SW 1271 (cell line): ENCODE data around the gene RASA3.

Source experiments
- DNase-seq, 2 experiments: peaks; one replicate each; lab custom pipeline; 2025; lab: John Stamatoyannopoulos, UW

The RASA3 gene

GRCh38 chr13:114067381-114067885 is 65.0 kb downstream of the RASA3 start:
- no peak for DNase-seq

DNA sequence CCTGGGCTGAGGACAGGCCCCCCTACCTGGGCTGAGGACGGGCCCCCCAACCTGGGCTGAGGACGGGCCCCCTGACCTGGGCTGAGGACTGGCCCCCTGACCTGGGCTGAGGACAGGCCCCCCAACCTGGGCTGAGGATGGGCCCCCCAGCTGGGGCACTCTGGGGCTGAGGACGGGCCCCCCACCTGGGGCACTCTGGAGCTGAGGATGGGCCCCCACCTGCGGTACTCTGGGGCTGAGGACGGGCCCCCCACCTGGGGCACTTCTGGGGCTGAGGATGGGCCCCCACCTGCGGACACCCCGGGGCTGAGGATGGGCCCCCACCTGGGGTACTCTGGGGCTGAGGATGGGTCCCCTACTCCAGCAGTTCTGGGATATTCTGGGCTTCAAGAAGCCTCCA is 65.5 kb downstream of the RASA3 start:
- DNase-seq: no peak

- no peak for DNase-seq
These were observed 66.3 kb downstream of the RASA3 start for GRCh38 chr13:114065926-114066774.

DNA sequence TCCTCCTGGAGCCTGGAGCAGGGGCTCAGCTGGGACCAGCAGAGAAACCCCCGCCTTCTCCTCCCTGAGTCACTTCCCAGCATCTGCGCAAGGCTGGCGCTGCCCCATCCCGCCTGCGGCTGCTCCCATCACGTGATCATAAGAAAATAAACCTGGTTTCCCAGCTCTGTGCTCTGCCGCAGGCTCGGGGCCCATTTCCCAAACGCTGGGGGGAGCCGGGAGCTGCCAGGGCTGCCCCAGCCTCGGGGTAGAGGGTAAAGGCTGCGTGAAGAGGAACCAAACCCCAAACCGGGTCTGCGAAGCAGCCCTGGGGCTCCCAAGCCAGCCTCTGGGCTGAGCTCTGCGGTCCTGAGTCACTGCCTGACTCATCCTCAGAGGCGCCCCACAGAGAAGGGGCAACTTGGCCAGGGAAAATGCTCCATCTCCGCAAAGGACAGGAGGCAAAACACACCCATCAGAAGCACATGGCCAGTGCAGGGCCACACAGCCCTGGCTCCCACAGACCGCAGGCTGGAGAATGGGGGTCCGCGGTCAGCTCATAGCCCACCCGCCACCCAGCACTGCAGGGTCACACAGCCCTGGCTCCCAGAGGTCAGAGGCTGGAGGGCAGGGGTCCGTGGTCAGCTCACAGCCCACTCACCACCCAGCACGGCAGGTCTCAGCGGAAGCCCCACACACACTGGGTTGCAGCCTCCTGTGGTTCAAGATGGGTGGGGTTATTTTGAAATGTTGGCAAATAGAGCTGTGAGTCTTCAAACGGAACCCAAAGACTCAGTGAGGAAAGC is 67.1 kb downstream of the RASA3 start:
- DNase-seq: peak; percentile 61 to 84

GRCh38 chr13:114064450-114065140 is 67.8 kb downstream of the RASA3 start:
- DNase-seq: peak in 1 of 2 experiments; percentile 4

- peak in 1 of 2 experiments; percentile 2 for DNase-seq
These were observed 68.6 kb downstream of the RASA3 start for GRCh38 chr13:114063545-114064449.

DNA sequence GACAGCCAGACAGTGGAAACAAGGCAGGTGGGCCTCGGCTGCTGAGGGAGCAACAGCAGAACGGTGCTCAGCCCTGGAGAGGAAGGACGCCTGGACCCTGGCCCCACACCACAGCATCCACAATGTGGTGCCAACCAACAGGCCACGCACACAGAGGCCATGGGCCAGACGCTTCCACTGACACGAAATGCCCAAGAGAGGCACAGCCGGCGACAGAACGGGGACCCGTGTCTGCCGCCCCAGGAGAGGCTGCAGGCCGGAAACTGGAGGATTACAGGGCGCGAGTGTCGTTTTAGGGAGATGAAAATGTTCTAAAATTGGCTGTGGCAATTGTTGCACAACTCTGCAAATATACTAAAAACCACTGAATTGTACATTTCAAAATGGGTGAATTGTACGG is 69.7 kb downstream of the RASA3 start:
- DNase-seq: no peak

DNA sequence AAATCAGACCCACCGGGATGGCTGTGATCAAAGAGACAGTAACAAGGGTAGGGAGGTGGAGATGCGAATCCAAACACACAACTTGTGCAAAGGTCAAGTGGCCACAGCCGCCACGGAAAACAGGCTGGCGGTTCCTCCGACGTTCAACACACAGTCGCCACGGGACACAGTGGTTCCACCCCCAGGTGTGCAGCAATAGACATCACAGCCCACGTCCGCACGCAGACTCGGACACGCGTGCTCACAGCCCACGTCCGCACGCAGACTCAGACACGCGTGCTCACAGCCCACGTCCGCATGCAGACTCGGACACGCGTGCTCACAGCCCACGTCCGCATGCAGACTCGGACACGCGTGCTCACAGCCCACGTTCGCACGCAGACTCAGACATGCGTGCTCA is 70.1 kb downstream of the RASA3 start:
- no peak for DNase-seq

GRCh38 chr13:114061744-114062143 is 70.7 kb downstream of the RASA3 start:
- DNase-seq: no peak

GRCh38 chr13:114061047-114061446 is 71.4 kb downstream of the RASA3 start:
- DNase-seq: no peak

DNA sequence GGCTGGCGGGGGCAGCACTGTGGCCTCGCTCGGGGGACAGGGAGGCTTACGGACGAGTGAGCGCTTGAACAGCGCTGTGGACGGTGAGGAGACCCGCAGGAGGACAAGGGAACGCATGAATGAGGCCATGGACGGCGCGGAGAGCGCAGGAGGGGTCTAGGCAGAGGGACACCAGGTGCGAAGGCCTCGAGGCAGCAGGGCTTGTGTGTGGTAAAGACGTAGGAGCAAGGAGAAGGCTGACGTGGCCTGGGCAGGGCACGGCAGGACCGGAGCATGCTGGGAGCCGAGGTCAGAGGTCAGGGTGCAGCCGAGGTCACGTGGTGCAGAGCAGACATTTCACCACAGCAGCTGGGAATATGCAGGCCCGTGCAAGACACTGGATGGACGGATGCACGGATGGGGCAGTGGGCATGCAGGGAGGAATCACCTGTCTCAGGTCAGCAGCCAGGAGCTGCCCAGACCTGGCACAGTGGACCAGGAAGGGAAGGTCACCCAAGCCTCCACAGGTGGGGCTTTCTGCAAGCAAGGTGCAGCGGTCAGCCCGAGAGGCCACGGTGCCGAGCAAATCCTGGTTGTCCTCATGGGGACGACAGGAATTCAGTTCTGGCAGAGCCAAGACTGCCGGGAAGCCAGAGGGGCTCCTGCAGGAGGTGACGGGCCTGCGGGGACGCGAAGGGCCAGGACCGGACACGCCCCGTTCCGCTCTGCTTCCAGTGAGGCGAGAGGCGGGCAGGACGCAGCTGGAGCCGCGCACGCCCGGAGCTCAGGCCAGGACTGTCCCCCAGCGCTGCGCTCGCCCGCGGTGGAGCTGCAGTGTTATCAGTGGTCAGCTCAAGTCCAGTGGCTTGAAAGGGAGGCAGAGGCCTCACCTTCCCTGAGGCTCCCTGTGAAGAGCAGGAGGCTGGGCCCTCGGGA is 72.2 kb downstream of the RASA3 start:
- DNase-seq: no peak

GRCh38 chr13:114059428-114059827 is 73.0 kb downstream of the RASA3 start:
- no peak for DNase-seq

DNA sequence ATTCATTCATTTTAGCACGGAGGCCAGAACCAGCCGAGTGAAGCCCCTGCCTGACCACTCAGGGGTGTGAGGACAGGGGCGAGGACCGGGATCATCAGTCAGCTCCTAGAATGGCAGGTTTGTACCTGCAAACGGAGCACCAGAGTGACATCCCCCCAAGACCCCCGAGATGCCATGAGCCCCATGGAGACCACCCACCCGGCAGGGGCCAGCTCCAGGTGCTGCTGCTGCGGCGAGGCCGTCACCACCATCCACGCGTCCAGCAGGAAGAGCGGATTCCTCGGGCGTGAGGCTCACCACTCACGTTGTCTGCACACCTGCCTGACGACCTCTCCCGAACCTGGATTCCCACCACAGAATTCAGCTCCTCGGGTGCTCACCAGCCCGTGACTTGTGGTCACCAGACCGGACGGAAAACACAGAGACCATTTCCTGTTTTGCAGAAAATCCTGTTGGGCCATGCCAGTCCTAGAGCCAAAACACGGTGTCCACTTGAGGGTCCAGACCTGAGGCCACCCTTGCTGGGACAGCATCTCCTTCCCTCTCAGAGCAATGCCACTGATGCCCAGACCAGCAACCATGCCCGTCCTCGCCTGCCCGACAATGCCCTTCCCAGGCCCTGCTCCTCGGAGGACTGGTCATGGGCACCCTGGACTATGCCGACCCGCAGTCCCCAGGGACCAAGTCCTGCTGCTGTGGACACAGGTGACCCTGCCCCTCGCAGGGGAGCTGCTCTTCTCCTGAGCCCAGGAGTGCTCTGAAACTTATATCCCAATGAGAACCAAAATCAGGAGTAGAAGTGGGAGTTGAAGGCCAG is 74.2 kb downstream of the RASA3 start:
- no peak for DNase-seq

DNA sequence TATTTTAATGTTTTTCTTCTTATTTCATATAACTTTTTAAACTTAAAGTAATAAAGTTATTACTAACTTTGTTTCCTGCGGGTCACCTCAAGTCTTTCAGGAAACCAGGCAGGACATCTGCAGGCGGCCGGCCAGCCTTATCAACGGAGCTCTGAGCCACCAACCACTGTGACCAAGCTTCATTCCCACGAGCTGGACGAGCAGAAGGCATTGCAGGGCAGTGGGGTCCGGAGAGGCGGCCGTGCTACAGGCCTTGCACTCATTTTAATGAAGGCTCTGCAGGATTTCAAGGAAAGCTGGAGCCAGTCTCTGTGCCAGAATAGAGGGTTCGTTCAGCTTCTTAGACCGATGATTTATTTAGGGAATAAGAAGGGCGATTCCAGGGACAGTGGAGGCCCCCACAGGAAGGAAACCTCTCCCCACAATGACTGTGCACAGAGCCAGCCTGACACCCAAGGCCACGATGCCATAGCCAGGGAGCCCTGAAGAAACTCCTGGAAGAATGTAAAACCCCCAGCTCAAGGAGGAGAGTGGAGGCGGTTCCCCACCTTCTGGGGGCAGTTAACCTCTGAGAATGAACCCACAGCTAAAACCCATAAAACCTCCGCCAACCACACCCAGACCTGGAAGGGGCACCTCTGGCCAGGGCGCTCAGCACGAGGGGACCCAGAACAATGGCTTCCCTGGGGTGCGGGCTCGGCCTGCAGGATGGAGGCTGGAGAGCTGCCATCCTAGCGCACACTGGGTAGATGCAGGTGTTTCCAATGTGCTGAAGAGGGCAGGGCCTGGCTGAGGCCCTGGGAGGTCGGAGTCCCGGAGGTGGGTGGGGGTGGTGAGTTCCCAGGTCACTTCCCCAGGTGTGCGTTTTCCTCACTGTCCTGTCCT is 75.0 kb downstream of the RASA3 start:
- DNase-seq: no peak

- no peak for DNase-seq
These were observed 76.0 kb downstream of the RASA3 start for GRCh38 chr13:114056205-114057013.

DNA sequence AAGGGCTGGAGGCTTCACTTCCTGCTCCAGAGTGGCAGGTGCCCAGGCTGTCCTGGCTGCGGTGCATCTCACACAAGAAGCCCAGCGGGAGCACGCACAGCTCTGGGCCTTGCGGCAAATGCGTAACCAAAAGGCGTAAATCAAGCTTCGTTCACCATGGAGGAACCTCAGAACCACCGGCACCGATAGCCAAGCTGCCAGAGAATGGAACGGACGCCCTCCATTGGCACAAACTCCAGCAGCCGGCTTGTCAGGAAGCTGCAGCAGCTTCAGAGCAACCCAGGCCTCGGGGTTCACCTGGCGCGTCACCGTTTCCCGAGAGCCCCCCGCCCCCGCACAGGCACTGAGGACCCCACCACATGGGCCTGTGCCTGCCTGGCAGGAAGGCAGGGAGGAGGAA is 76.7 kb downstream of the RASA3 start:
- DNase-seq: no peak

DNA sequence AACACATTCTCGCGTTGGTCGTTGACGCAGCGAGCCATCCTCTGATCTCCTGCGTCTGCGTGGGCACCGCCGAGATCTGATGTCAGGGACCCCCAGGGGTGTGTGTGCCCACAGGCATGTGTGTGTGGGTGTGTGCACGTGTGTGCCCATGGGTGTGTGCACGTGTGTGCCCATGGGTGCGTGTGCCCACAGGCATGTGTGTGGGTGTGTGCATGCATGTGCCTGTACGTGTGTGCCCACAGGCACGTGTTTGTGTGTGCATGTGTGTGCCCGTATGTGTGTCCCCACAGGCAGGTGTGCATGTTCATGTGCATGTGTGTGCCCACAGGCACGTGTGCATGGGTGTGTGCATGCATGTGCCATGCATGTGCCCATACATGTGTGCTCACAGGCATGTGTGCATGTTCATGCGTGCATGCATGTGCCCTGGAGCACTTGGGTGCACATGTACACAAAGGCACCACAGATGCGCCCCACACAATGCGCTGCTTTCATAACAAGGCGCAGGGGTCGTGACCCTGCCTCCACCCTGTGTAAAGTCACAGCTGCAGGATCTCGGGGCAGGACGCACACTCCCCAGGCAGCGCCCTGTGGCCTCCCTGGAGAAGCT is 77.5 kb downstream of the RASA3 start:
- DNase-seq: no peak
